ENCODE results near the gene FBXO24. TPM values are rescaled to one million over a fixed set of nuclear protein-coding genes. Genes with fewer than 3 reads are reported as not detected.

FBXO24 gene
- total and polyA plus RNA-seq, 8 donors, result 0.31 to 2.0 (median 0.81) TPM

GRCh38 chr7:100580466-100581283, 5.5 kb upstream of the FBXO24 start:
- no peak for FAIRE-seq
- no peak for TF ChIP-seq CTCF (IDR thresholded peaks at IDR 0.05)
- H3K4me1 ChIP-seq, result peaks cover 19 to 28% (median 24%) of the 10 kb centered on the region in 3 donors

DNA sequence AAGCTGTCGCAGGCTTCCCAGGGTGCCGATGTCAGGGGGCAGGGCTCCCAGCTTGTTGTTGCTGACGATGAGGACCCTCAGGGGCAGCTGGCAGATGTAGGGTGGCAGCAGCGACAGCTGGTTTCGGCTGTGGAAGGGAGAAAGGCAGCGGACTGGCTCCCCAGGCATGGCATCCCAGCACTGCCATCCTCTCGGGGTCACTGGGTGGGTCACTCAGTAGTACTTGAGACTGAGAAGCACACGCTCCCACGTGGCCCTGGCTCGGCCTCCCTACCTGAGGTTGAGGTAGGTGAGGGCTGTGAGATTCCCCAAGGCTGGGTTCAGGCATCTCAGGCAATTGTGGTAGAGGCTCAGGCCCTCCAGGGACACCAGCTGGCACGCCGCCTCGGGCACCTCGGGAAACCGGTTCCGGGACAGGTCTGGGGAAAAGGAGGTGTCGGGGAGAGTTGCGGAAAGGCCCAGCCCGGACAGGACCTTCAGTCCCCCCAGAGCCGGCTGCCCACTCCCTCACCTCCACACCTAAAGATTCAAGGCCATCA, 4.0 kb upstream of the FBXO24 start:
- ATAC-seq (peak in 1 of 4 donors; percentile 2), FAIRE-seq (no peak), DNase-seq (peak; percentile 80 to 91 (median 85))
- peaks cover 19 to 28% (median 24%) of the 10 kb centered on the region in 3 donors for H3K4me1 ChIP-seq
- H3K36me3 ChIP-seq, result peaks cover 7 to 38% (median 26%) of the 10 kb centered on the region in 3 donors
- TF ChIP-seq CTCF (IDR thresholded peaks at IDR 0.05), result no peak
- H3K27ac ChIP-seq, result peak overlapping the region; percentile 62 to 100 (median 86)
- no peaks in the 10 kb centered on the region for H3K9me3 ChIP-seq
- H3K4me3 ChIP-seq, result peak overlapping the region in 2 of 4 donors; percentile 85 to 100
- intact Hi-C loops (cut with DNase I), result no loop called here
- H3K27me3 ChIP-seq, result no peaks in the 10 kb centered on the region
- 35 to 36% methylated on average over 18 to 20 of the region's 20 CpGs for WGBS, 2 donors

More at GRCh38 chr7:100580466-100581283, 5.5 kb upstream of the FBXO24 start:
- intact Hi-C loops (cut with DNase I), result no loop called here
- no peak for ATAC-seq
- peaks cover 7 to 52% (median 34%) of the 10 kb centered on the region in 3 donors for H3K36me3 ChIP-seq
- WGBS, 2 donors, result 71 to 72% methylated on average over 11 of the region's 11 CpGs
- no peak overlapping the region for H3K4me3 ChIP-seq
- no peak for DNase-seq
- no peaks in the 10 kb centered on the region for H3K9me3 ChIP-seq
- H3K27me3 ChIP-seq, result no peaks in the 10 kb centered on the region
- H3K27ac ChIP-seq, result no peak overlapping the region

DNA sequence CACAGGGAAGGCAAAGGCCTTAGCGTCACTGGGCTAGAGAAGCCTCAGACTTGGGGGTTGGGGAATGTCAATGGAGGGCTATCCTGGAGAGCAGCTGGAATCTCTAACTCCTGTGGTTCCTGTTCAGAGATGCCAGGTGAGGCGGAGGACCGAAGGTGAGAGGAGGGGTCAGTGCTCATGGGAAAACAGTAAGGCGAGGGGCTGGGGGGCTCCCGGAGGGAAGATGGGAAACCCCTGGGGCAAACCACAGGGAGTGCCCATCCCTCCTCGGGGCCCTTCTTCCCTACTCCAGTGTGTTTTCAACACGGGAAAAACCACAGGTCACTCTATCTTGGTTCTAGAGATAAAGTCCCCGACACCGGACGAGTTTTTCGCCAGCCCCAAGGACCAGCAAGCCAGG, 3.5 kb upstream of the FBXO24 start:
- peaks cover 6 to 33% (median 25%) of the 10 kb centered on the region in 3 donors for H3K36me3 ChIP-seq

DNA sequence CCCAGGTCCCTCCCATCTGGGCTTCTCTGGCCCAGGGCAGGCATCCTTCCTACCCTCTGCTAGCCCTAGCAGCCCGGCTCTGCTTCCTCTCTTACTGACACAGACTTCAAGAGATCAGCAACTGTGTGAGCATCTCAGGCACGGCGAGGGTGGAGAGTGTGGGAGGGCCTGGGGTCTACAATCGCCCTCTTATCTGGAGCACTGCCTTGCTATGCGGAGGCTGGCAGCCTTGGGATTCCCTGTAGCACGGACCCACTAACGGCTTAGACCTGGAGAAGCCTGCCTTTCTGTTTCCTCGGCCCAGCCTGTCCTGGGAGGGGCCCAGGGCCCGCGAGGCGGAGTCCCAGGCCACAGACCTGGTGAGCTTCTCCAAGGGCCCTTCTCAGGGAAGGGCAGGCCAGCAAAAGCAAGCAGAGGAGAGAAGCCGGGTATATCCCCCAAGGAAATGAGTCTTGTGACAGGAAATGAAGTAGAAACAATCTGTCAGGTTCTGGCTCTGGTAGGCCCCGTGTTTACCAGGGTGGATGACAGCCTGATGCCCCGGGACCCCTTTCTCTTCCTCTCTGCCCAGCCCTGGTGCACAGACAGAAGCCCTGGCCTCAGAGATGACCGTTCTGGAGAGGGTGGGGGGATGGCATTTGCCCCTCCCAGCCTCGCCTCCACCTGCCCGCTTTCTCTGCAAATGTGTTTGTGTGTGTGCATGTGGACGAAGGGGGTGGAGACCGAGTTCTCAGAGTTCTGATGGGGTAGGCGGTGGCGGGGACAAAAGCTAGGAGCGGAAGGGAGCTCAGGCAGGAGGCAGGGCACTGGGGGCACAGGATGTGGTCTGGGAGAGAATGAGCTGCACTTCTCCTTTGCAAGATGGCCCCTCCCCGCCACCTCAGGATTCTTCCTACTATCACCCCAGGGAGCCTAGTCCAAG, 2.7 kb upstream of the FBXO24 start:
- no peak for TF ChIP-seq CTCF (IDR thresholded peaks at IDR 0.05)
- peaks cover 3 to 25% (median 17%) of the 10 kb centered on the region in 3 donors for H3K36me3 ChIP-seq
- intact Hi-C loops (cut with DNase I), result no loop called here
- no peak for FAIRE-seq
- H3K9me3 ChIP-seq, result no peaks in the 10 kb centered on the region
- peaks cover 19 to 28% (median 24%) of the 10 kb centered on the region in 3 donors for H3K4me1 ChIP-seq
- no peaks in the 10 kb centered on the region for H3K27me3 ChIP-seq
- peak overlapping the region; percentile 98 to 100 (median 99) for H3K27ac ChIP-seq
- ATAC-seq, result no peak
- H3K4me3 ChIP-seq, result peak overlapping the region in 2 of 4 donors; percentile 85 to 100
- 34 to 38% methylated on average over 23 of the region's 23 CpGs for WGBS, 2 donors
- peak in 4 of 6 donors; percentile 6 to 74 (median 68) for DNase-seq

More for the DNA sequence above, 3.5 kb upstream of the FBXO24 start:
- intact Hi-C loops (cut with DNase I), result no loop called here
- FAIRE-seq, result no peak
- no peaks in the 10 kb centered on the region for H3K9me3 ChIP-seq
- DNase-seq, result peak in 2 of 6 donors; percentile 41 to 66
- H3K4me1 ChIP-seq, result peaks cover 19 to 28% (median 24%) of the 10 kb centered on the region in 3 donors
- ATAC-seq, result no peak
- 25 to 26% methylated on average over 11 of the region's 11 CpGs for WGBS, 2 donors
- TF ChIP-seq CTCF (IDR thresholded peaks at IDR 0.05), result no peak
- H3K4me3 ChIP-seq, result peak overlapping the region in 2 of 4 donors; percentile 85 to 100
- peak overlapping the region; percentile 62 to 100 (median 86) for H3K27ac ChIP-seq
- no peaks in the 10 kb centered on the region for H3K27me3 ChIP-seq

All from pancreas (tissue), 10 donors.